Activated naive CD8-positive, alpha-beta T cell treated with anti-CD3 and anti-CD28 coated beads, Interleukin-2, amount 10 ng/mL, durations not matched to agents 7 days and 5 days (primary cell): Measurements from ENCODE around the gene FAM72C. TPM values are rescaled to one million over a fixed set of nuclear protein-coding genes. Genes with fewer than 3 reads are reported as not detected.
"Not testable (repeated sequence)": the region's sequence is repeated elsewhere in the genome, so short reads cannot be mapped to it uniquely, and the experiment has no call there.

Source experiments
- ATAC-seq: fragments of 150-1000 bp; cut with Tn5 transposase; one replicate; pipeline ENCODE4 v1.10.0; 2021; ENCODE audit warnings: low read depth, moderate library complexity
- POLR2A ChIA-PET: fragments of 350-600 bp; sonication (Branson Sonifier 250); formaldehyde crosslinking; loops from one replicate; lab custom pipeline; 2021; ENCODE audit warnings: antibody characterized with exemption; lab: Charles Lee
- DNase-seq: peaks from one replicate; pipeline ENCODE4 v3.0.0; 2021
- H3K27ac Mint-ChIP-seq: one replicate; pipeline ENCODE4 v1.8.0; 2022; ENCODE audit warnings: mild to moderate bottlenecking, mixed read lengths
- H3K27me3 Mint-ChIP-seq: one replicate; pipeline ENCODE4 v1.8.0; 2022; ENCODE audit warnings: mild to moderate bottlenecking, moderate library complexity, mixed read lengths
- H3K36me3 Mint-ChIP-seq: one replicate; pipeline ENCODE4 v1.8.0; 2021; ENCODE audit warnings: mild to moderate bottlenecking, mixed read lengths
- H3K4me1 Mint-ChIP-seq: one replicate; pipeline ENCODE4 v1.8.0; 2021; ENCODE audit warnings: mixed read lengths
- H3K4me3 Mint-ChIP-seq: one replicate; pipeline ENCODE4 v1.8.0; 2022; ENCODE audit warnings: mild to moderate bottlenecking, moderate library complexity, mixed read lengths
- H3K9me3 Mint-ChIP-seq: one replicate; pipeline ENCODE4 v1.8.0; 2021; ENCODE audit warnings: mixed read lengths
- total RNA-seq, 2 experiments: library from RNA; stranded (reverse); gene quantifications; one replicate each; pipeline ENCODE4 v1.2.3, GENCODE V29; 2021

Gene FAM72C
- total RNA-seq: 1 to 10 TPM; 8.0 to 9.1 TPM

GRCh38 chr1:143971924-143972700, at the start of gene FAM72C:
Gene FAM72C (minus strand): TSS chr1:143971986. CDS start chr1:143971141, 845 bp downstream.
- POLR2A ChIA-PET: not testable (repeated sequence)

GRCh38 chr1:144020001-144020738, 48.4 kb upstream of the FAM72C start:
- peak; percentile 39 for ATAC-seq
- H3K9me3 Mint-ChIP-seq, H3K27me3 Mint-ChIP-seq, H3K4me3 Mint-ChIP-seq, POLR2A ChIA-PET, H3K4me1 Mint-ChIP-seq, DNase-seq, H3K36me3 Mint-ChIP-seq, H3K27ac Mint-ChIP-seq: not testable (repeated sequence)

More at GRCh38 chr1:143971924-143972700, at the start of gene FAM72C:
- H3K4me1 Mint-ChIP-seq, H3K36me3 Mint-ChIP-seq, H3K9me3 Mint-ChIP-seq, H3K4me3 Mint-ChIP-seq, DNase-seq, H3K27me3 Mint-ChIP-seq, H3K27ac Mint-ChIP-seq: not testable (repeated sequence)
- peak; percentile 87 for ATAC-seq

DNA sequence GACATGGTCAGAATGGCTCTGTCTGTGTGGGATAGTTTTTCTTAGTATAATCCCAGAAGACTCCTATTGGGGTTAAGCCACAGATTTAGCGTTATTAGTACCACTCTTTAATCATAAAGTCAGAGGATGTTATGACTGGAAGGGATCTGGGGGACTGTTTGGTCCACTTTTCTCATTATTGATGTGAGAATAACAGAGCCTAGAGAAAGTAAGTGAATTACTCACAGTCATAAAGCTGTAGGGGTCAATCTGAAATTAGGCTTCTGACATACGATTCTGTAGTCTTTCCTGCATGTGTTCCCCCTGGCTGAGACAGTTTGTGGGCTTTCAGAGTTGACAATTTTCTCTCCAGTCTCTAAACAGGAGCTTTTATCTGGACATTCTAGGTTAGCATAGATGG, 47.3 kb upstream of the FAM72C start:
- H3K4me1 Mint-ChIP-seq, POLR2A ChIA-PET, DNase-seq, H3K27me3 Mint-ChIP-seq, H3K4me3 Mint-ChIP-seq, H3K36me3 Mint-ChIP-seq, ATAC-seq, H3K9me3 Mint-ChIP-seq, H3K27ac Mint-ChIP-seq: not testable (repeated sequence)

GRCh38 chr1:144015180-144015966, 43.6 kb upstream of the FAM72C start:
- DNase-seq, POLR2A ChIA-PET, H3K27me3 Mint-ChIP-seq, H3K27ac Mint-ChIP-seq, H3K36me3 Mint-ChIP-seq, H3K9me3 Mint-ChIP-seq, H3K4me1 Mint-ChIP-seq, ATAC-seq, H3K4me3 Mint-ChIP-seq: not testable (repeated sequence)

- POLR2A ChIA-PET, H3K27me3 Mint-ChIP-seq, H3K27ac Mint-ChIP-seq, H3K9me3 Mint-ChIP-seq, H3K36me3 Mint-ChIP-seq, H3K4me3 Mint-ChIP-seq, DNase-seq, ATAC-seq, H3K4me1 Mint-ChIP-seq: not testable (repeated sequence)
These were observed 42.7 kb upstream of the FAM72C start for GRCh38 chr1:144014528-144014927.

DNA sequence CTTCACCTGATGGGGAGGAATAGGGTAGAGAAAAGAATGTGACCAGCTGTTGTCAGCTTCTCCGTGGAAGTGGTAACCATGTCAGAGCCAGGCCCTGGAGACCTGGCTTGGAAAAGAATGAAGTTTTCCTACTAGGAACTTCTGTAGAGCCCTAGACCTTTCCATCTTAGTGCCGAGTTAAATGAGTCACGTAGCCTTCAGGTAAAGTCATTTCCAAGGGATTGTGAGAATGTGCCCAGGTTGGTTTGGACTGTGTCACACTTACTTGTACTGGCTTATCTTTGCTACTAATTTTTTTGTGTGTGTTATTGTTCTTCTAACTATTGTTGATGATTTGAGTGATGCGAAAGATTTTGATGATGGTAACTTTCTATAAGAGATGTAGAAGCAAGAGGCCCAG, 42.3 kb upstream of the FAM72C start:
- POLR2A ChIA-PET, H3K4me1 Mint-ChIP-seq, H3K9me3 Mint-ChIP-seq, H3K27ac Mint-ChIP-seq, H3K36me3 Mint-ChIP-seq, DNase-seq, H3K4me3 Mint-ChIP-seq, H3K27me3 Mint-ChIP-seq, ATAC-seq: not testable (repeated sequence)

GRCh38 chr1:144012168-144012733, 40.5 kb upstream of the FAM72C start:
- DNase-seq, H3K27ac Mint-ChIP-seq, H3K4me1 Mint-ChIP-seq, H3K4me3 Mint-ChIP-seq, H3K9me3 Mint-ChIP-seq, POLR2A ChIA-PET, H3K27me3 Mint-ChIP-seq, H3K36me3 Mint-ChIP-seq: not testable (repeated sequence)
- peak; percentile 91 for ATAC-seq

GRCh38 chr1:144009410-144009809, 37.6 kb upstream of the FAM72C start:
- H3K4me3 Mint-ChIP-seq, H3K9me3 Mint-ChIP-seq, POLR2A ChIA-PET, H3K4me1 Mint-ChIP-seq, H3K36me3 Mint-ChIP-seq, H3K27me3 Mint-ChIP-seq, DNase-seq, H3K27ac Mint-ChIP-seq, ATAC-seq: not testable (repeated sequence)

GRCh38 chr1:144004259-144004658, 32.5 kb upstream of the FAM72C start:
- H3K36me3 Mint-ChIP-seq, H3K27ac Mint-ChIP-seq, H3K4me1 Mint-ChIP-seq, POLR2A ChIA-PET, H3K4me3 Mint-ChIP-seq, H3K27me3 Mint-ChIP-seq, DNase-seq, H3K9me3 Mint-ChIP-seq, ATAC-seq: not testable (repeated sequence)

- H3K36me3 Mint-ChIP-seq, POLR2A ChIA-PET, H3K27me3 Mint-ChIP-seq, H3K27ac Mint-ChIP-seq, H3K4me1 Mint-ChIP-seq, ATAC-seq, H3K4me3 Mint-ChIP-seq, DNase-seq, H3K9me3 Mint-ChIP-seq: not testable (repeated sequence)
These were observed 31.7 kb upstream of the FAM72C start for GRCh38 chr1:144003306-144004029.

GRCh38 chr1:144002141-144002881, 30.5 kb upstream of the FAM72C start:
- H3K4me3 Mint-ChIP-seq: not testable (repeated sequence)

GRCh38 chr1:144001077-144001476, 29.3 kb upstream of the FAM72C start:
- not testable (repeated sequence) for H3K36me3 Mint-ChIP-seq

More at GRCh38 chr1:144002141-144002881, 30.5 kb upstream of the FAM72C start:
- H3K36me3 Mint-ChIP-seq, H3K27me3 Mint-ChIP-seq, H3K27ac Mint-ChIP-seq, H3K4me1 Mint-ChIP-seq, DNase-seq, H3K9me3 Mint-ChIP-seq, POLR2A ChIA-PET: not testable (repeated sequence)
- ATAC-seq: peak; percentile 54

More at GRCh38 chr1:144001077-144001476, 29.3 kb upstream of the FAM72C start:
- H3K4me1 Mint-ChIP-seq, H3K27me3 Mint-ChIP-seq, DNase-seq, H3K27ac Mint-ChIP-seq, ATAC-seq, POLR2A ChIA-PET, H3K9me3 Mint-ChIP-seq, H3K4me3 Mint-ChIP-seq: not testable (repeated sequence)
